Trophoblast cell (in vitro differentiated cells and primary cell): ENCODE measurements around the gene SLC38A6.
"Not testable (repeated sequence)": the region's sequence is repeated elsewhere in the genome, so short reads cannot be mapped to it uniquely, and the experiment has no call there.

Experiments used
- DNase-seq, 2 donors: peaks; one replicate each; pipeline ENCODE4 v3.0.0-alpha.2; 2016
- H2AFZ ChIP-seq: 2 replicates; pipeline ENCODE4 v1.6.1; 2013; ENCODE audit warnings: low read length, moderate library complexity, mild to moderate bottlenecking; ENCODE audit not compliant: insufficient read depth, poor library complexity
- H2AK5ac ChIP-seq: 2 replicates; pipeline ENCODE4 v1.6.1; 2013; ENCODE audit warnings: mild to moderate bottlenecking, low read length
- H2BK120ac ChIP-seq: 2 replicates; pipeline ENCODE4 v1.6.1; 2013; ENCODE audit warnings: low read length, mild to moderate bottlenecking, moderate library complexity; ENCODE audit not compliant: insufficient read depth, poor library complexity
- H2BK12ac ChIP-seq: 2 replicates; pipeline ENCODE4 v1.6.1; 2013; ENCODE audit warnings: mild to moderate bottlenecking, low read length, moderate library complexity
- H2BK5ac ChIP-seq: 2 replicates; pipeline ENCODE4 v1.6.1; 2013; ENCODE audit warnings: low read length, low read depth, moderate library complexity, mild to moderate bottlenecking; ENCODE audit not compliant: poor library complexity
- H3K14ac ChIP-seq: 2 replicates; pipeline ENCODE4 v1.6.1; 2013; ENCODE audit warnings: mild to moderate bottlenecking, low read length
- H3K18ac ChIP-seq: 2 replicates; pipeline ENCODE4 v1.6.1; 2013; ENCODE audit warnings: mild to moderate bottlenecking, low read length
- H3K23ac ChIP-seq: 2 replicates; pipeline ENCODE4 v1.6.1; 2013; ENCODE audit warnings: low read length
- H3K27ac ChIP-seq: 2 replicates; pipeline ENCODE4 v1.5.1; 2013; ENCODE audit warnings: low read depth, mild to moderate bottlenecking, inconsistent platforms, low read length, moderate library complexity
- H3K27me3 ChIP-seq: 2 replicates; pipeline ENCODE4 v1.6.1; 2013; ENCODE audit warnings: inconsistent platforms, mild to moderate bottlenecking, low read length, moderate library complexity; ENCODE audit not compliant: insufficient read depth
- H3K36me3 ChIP-seq, 2 experiments: 1 replicate in 1 of 2; 2 replicates in 1 of 2; pipeline ENCODE4 v1.6.1; 2013; ENCODE audit warnings: low read length in 2 of 2, mild to moderate bottlenecking in 2 of 2, moderate library complexity in 1 of 2; ENCODE audit not compliant: insufficient read depth in 2 of 2, control insufficient read depth in 1 of 2
- H3K4ac ChIP-seq: 2 replicates; pipeline ENCODE4 v1.6.1; 2013; ENCODE audit warnings: low read depth, mild to moderate bottlenecking, low read length, moderate library complexity
- H3K4me1 ChIP-seq, 2 experiments: 1 replicate in 1 of 2; 2 replicates in 1 of 2; pipeline ENCODE4 v1.6.1; 2013; ENCODE audit warnings: low read length in 2 of 2, mild to moderate bottlenecking in 2 of 2, moderate library complexity in 1 of 2; ENCODE audit not compliant: insufficient read depth in 2 of 2, control insufficient read depth in 1 of 2
- H3K4me2 ChIP-seq: 2 replicates; pipeline ENCODE4 v1.6.1; 2013; ENCODE audit warnings: inconsistent platforms, mild to moderate bottlenecking, low read length, moderate library complexity
- H3K4me3 ChIP-seq: 2 replicates; pipeline ENCODE4 v1.5.1; 2013; ENCODE audit warnings: mild to moderate bottlenecking, low read depth, low read length, inconsistent platforms
- H3K79me1 ChIP-seq: one replicate; pipeline ENCODE4 v1.6.1; 2013; ENCODE audit warnings: low read length
- H3K79me2 ChIP-seq: 2 replicates; pipeline ENCODE4 v1.6.1; 2013; ENCODE audit warnings: low read length, mild to moderate bottlenecking; ENCODE audit not compliant: control insufficient read depth, insufficient read depth, poor library complexity
- H3K9ac ChIP-seq: 2 replicates; pipeline ENCODE4 v1.6.1; 2013; ENCODE audit warnings: mild to moderate bottlenecking, low read length
- H3K9me3 ChIP-seq: 2 replicates; pipeline ENCODE4 v1.6.1; 2013; ENCODE audit warnings: low read depth, mild to moderate bottlenecking, control low read depth, inconsistent platforms, low read length; ENCODE audit not compliant: insufficient read depth
- H4K12ac ChIP-seq: 2 replicates; pipeline ENCODE4 v1.6.1; 2013; ENCODE audit warnings: low read depth, mild to moderate bottlenecking, low read length, moderate library complexity
- H4K8ac ChIP-seq: 2 replicates; pipeline ENCODE4 v1.6.1; 2013; ENCODE audit warnings: low read depth, mild to moderate bottlenecking, low read length, moderate library complexity
- H4K91ac ChIP-seq: one replicate; pipeline ENCODE4 v1.6.1; 2013; ENCODE audit warnings: low read depth, mild to moderate bottlenecking, low read length, moderate library complexity
- WGBS: extraction: QIAGEN DNeasy Blood & Tissue Kit; methylation state at CpG from one replicate; pipeline ENCODE4 v1.1.7; 2013; ENCODE audit warnings: missing lambda C conversion rate; ENCODE audit not compliant: insufficient read length, insufficient coverage; ENCODE audit errors: extremely low coverage; 5-methylcytosine and 5-hydroxymethylcytosine counted together

Gene SLC38A6

GRCh38 chr14:61090432-61091216 is 109.6 kb downstream of the SLC38A6 start:
- Histone ChIP-seq H3K36me3 (no peaks in the 10 kb centered on the region), H3K4me2 (no peak overlapping the region), H2AFZ (no peak overlapping the region), H3K79me1 (no peaks in the 10 kb centered on the region), H3K79me2 (no peaks in the 10 kb centered on the region), H3K4ac (no peak overlapping the region), H3K27me3 (no peaks in the 10 kb centered on the region), H2BK5ac (no peak overlapping the region), H3K9ac (no peak overlapping the region), H4K8ac (no peak overlapping the region), H3K4me1 (peaks cover 0 to 2% of the 10 kb centered on the region in 2 experiments), H4K12ac (no peak overlapping the region), H3K23ac (no peak overlapping the region), H3K14ac (no peak overlapping the region), H2AK5ac (no peak overlapping the region), H3K27ac (no peak overlapping the region), H2BK12ac (no peak overlapping the region), H2BK120ac (no peak overlapping the region), H3K18ac (no peak overlapping the region), H4K91ac (no peak overlapping the region), H3K9me3 (no peaks in the 10 kb centered on the region), H3K4me3 (no peak overlapping the region)
- DNase-seq = no peak
- WGBS = no CpG with 5 or more reads among the region's 7 CpGs

GRCh38 chr14:61091657-61092273 is 110.7 kb downstream of the SLC38A6 start:
- no peak overlapping the region for H4K8ac ChIP-seq
- H2BK5ac ChIP-seq = no peak overlapping the region
- H3K23ac ChIP-seq = no peak overlapping the region
- no peak overlapping the region for H2BK120ac ChIP-seq
- no peaks in the 10 kb centered on the region for H3K79me2 ChIP-seq
- peaks cover 0 to 2% of the 10 kb centered on the region in 2 experiments for H3K4me1 ChIP-seq
- H2AK5ac ChIP-seq = no peak overlapping the region
- no peak for DNase-seq
- H3K9me3 ChIP-seq = no peaks in the 10 kb centered on the region
- no peak overlapping the region for H3K27ac ChIP-seq
- no peak overlapping the region for H4K12ac ChIP-seq
- H3K4me3 ChIP-seq = no peak overlapping the region
- H2BK12ac ChIP-seq = no peak overlapping the region
- no peak overlapping the region for H3K4me2 ChIP-seq
- no peak overlapping the region for H3K4ac ChIP-seq
- no peak overlapping the region for H4K91ac ChIP-seq
- H3K27me3 ChIP-seq = no peaks in the 10 kb centered on the region
- H3K14ac ChIP-seq = no peak overlapping the region
- no peaks in the 10 kb centered on the region for H3K79me1 ChIP-seq
- no peak overlapping the region for H3K9ac ChIP-seq
- WGBS = no CpG with 5 or more reads among the region's 2 CpGs
- H3K18ac ChIP-seq = no peak overlapping the region
- H3K36me3 ChIP-seq = no peaks in the 10 kb centered on the region
- no peak overlapping the region for H2AFZ ChIP-seq

- no CpG with 5 or more reads among the region's 15 CpGs for WGBS
- not testable (repeated sequence) for H2AK5ac ChIP-seq, H3K4ac ChIP-seq, H2BK5ac ChIP-seq, H3K27ac ChIP-seq, H4K91ac ChIP-seq, H3K4me1 ChIP-seq, H3K9me3 ChIP-seq, DNase-seq, H2BK12ac ChIP-seq, H3K36me3 ChIP-seq, H2AFZ ChIP-seq, H3K4me2 ChIP-seq, H3K14ac ChIP-seq, H3K23ac ChIP-seq, H4K12ac ChIP-seq, H4K8ac ChIP-seq, H3K18ac ChIP-seq, H3K79me2 ChIP-seq, H3K4me3 ChIP-seq, H3K79me1 ChIP-seq, H3K27me3 ChIP-seq, H2BK120ac ChIP-seq, H3K9ac ChIP-seq
These were observed 117.1 kb downstream of the SLC38A6 start for GRCh38 chr14:61098096-61098495.

GRCh38 chr14:61098721-61099120 is 117.7 kb downstream of the SLC38A6 start:
- Histone ChIP-seq H3K18ac (no peak overlapping the region), H3K27me3 (no peaks in the 10 kb centered on the region), H3K4ac (no peak overlapping the region), H4K91ac (no peak overlapping the region), H3K79me1 (peaks cover 9% of the 10 kb centered on the region), H3K14ac (no peak overlapping the region), H2BK120ac (no peak overlapping the region), H2BK12ac (no peak overlapping the region), H4K12ac (no peak overlapping the region), H3K9ac (no peak overlapping the region), H3K23ac (no peak overlapping the region), H2BK5ac (no peak overlapping the region), H3K4me2 (no peak overlapping the region), H4K8ac (no peak overlapping the region), H3K4me3 (no peak overlapping the region), H3K79me2 (no peaks in the 10 kb centered on the region), H3K4me1 (peaks cover 12 to 13% of the 10 kb centered on the region in 2 experiments), H2AFZ (no peak overlapping the region), H2AK5ac (no peak overlapping the region), H3K9me3 (peaks cover 4% of the 10 kb centered on the region), H3K36me3 (no peaks in the 10 kb centered on the region), H3K27ac (no peak overlapping the region)
- DNase-seq = no peak
